GM12878 (cell line): Measurements from ENCODE around the gene BORCS8. TPM values are rescaled to one million over a fixed set of nuclear protein-coding genes. Genes with fewer than 3 reads are reported as not detected.

Experiments used
- ASH2L ChIP-seq: fragments of 300-600, 200-600 bp; sonication (generic); IDR thresholded peaks from 2 replicates; pipeline ENCODE4 v1.6.1; 2017; ENCODE audit warnings: low read depth, mild to moderate bottlenecking, borderline replicate concordance
- BHLHE40 ChIP-seq, 2 experiments: fragments of 450-650 bp in 1 of 2; IDR thresholded peaks; 2 replicates each; pipeline ENCODE4 v1.6.1; 2011 to 2017; ENCODE audit warnings: low read depth in 2 of 2, borderline replicate concordance in 1 of 2, improper control_type of control experiment in 1 of 2, low read length in 1 of 2, mild to moderate bottlenecking in 1 of 2
- CREM ChIP-seq: IDR thresholded peaks from 2 replicates; pipeline ENCODE4 v1.6.1; 2014; ENCODE audit warnings: antibody characterized with exemption, low read depth
- DPF2 ChIP-seq: fragments of 450-650 bp; IDR thresholded peaks from 2 replicates; pipeline ENCODE4 v1.6.1; 2017; ENCODE audit warnings: mild to moderate bottlenecking
- EED ChIP-seq: sonication (generic); IDR thresholded peaks from 2 replicates; pipeline ENCODE4 v1.6.1; 2016; ENCODE audit warnings: antibody characterized with exemption, low read depth
- FOXM1 ChIP-seq: IDR thresholded peaks from 2 replicates; pipeline ENCODE4 v1.6.1; 2012; ENCODE audit warnings: low read depth, mild to moderate bottlenecking, inconsistent platforms, low read length, moderate library complexity
- JUND ChIP-seq: IDR thresholded peaks from 2 replicates; pipeline ENCODE4 v1.6.1; 2012; ENCODE audit warnings: low read depth, mild to moderate bottlenecking, low read length, improper control_type of control experiment, moderate library complexity
- MEF2A ChIP-seq: IDR thresholded peaks from 2 replicates; pipeline ENCODE4 v1.6.1; 2011; ENCODE audit warnings: low read depth, mild to moderate bottlenecking, low read length, moderate library complexity; ENCODE audit not compliant: insufficient read depth
- MEF2B ChIP-seq: fragments of 450-650 bp; IDR thresholded peaks from 2 replicates; pipeline ENCODE4 v1.6.1; 2018; ENCODE audit warnings: mild to moderate bottlenecking, moderate library complexity; ENCODE audit not compliant: partially characterized antibody, poor library complexity, severe bottlenecking
- MTA2 ChIP-seq: fragments of 450-650 bp; IDR thresholded peaks from 2 replicates; pipeline ENCODE4 v1.6.1; 2016; ENCODE audit warnings: low read depth, mild to moderate bottlenecking, moderate library complexity
- MYC ChIP-seq: IDR thresholded peaks from 2 replicates; pipeline ENCODE4 v1.6.1; 2011; ENCODE audit warnings: mild to moderate bottlenecking, low read length, moderate library complexity, inconsistent platforms; ENCODE audit not compliant: insufficient read depth, insufficient replicate concordance, insufficient read length, severe bottlenecking
- NR2F1 ChIP-seq: fragments of 450-650 bp; conservative IDR thresholded peaks from 2 replicates; pipeline ENCODE4 v1.6.1; 2017; ENCODE audit warnings: mild to moderate bottlenecking
- PAX5 ChIP-seq: IDR thresholded peaks from 2 replicates; pipeline ENCODE4 v1.6.1; 2011; ENCODE audit warnings: low read depth, low read length, borderline replicate concordance
- RUNX3 ChIP-seq: IDR thresholded peaks from 2 replicates; pipeline ENCODE4 v1.6.1; 2012; ENCODE audit warnings: low read length, inconsistent platforms
- SIN3A ChIP-seq: IDR thresholded peaks from 2 replicates; pipeline ENCODE4 v1.6.1; 2012; ENCODE audit warnings: low read depth, low read length, improper control_type of control experiment
- STAT1 ChIP-seq: fragments of 450-650 bp; conservative IDR thresholded peaks from 2 replicates; pipeline ENCODE4 v1.6.1; 2014; ENCODE audit warnings: antibody characterized with exemption, mild to moderate bottlenecking
- TCF12 ChIP-seq: IDR thresholded peaks from 2 replicates; pipeline ENCODE4 v1.6.1; 2011; ENCODE audit warnings: low read depth, mild to moderate bottlenecking, low read length
- YY1 ChIP-seq: IDR thresholded peaks from 2 replicates; pipeline ENCODE4 v1.6.1; 2011; ENCODE audit warnings: low read depth, mild to moderate bottlenecking, low read length
- ZBED1 ChIP-seq: IDR thresholded peaks from 2 replicates; pipeline ENCODE4 v1.6.1; 2016; ENCODE audit warnings: borderline replicate concordance
- polyA plus RNA-seq, 11 experiments: library from polyadenylated mRNA; depleted of rRNA in 4 of 11; unstranded in 6 of 11; stranded (reverse) in 5 of 11; fragments of >200 nt; fragmentation: Nextera tagmentation in 4 of 11; fragmentation: Illumina TruSeq in 1 of 11; extraction: Ambion mirVana in 4 of 11; extraction: Trizol in 1 of 11; gene quantifications; 1 replicate in 1 of 11; 2 replicates in 10 of 11; pipeline versions ENCODE4 v1.2.1 to v1.2.3, GENCODE V29; 2011 to 2016; ENCODE audit warnings: inconsistent platforms in 2 of 11, missing spikeins in 2 of 11, low read depth in 1 of 11
- total RNA-seq, 4 experiments: library from RNA; depleted of rRNA in 3 of 4; stranded (reverse); fragments of >200 nt in 3 of 4; fragmentation: Illumina TruSeq in 1 of 4; extraction: Trizol in 1 of 4; gene quantifications; 2 replicates each; pipeline versions ENCODE4 v1.2.1 to v1.2.3, GENCODE V29; 2013 to 2021
- TF ChIP-seq, protein P1 (sequence below): fragments of 450-650 bp; IDR thresholded peaks from 2 replicates; pipeline ENCODE4 v1.6.1; 2017; ENCODE audit warnings: mild to moderate bottlenecking, moderate library complexity
- TF ChIP-seq, protein P2 (sequence below): fragments of 450-650 bp; IDR thresholded peaks from 2 replicates; pipeline ENCODE4 v1.6.1; 2017; ENCODE audit warnings: mild to moderate bottlenecking, low read depth, inconsistent platforms; ENCODE audit not compliant: poor library complexity, severe bottlenecking
- TF ChIP-seq, protein P3 (sequence below): fragments of 450-650 bp; IDR thresholded peaks from 2 replicates; pipeline ENCODE4 v1.6.1; 2017; ENCODE audit warnings: low read depth, mild to moderate bottlenecking, moderate library complexity

Gene BORCS8
- total and polyA plus RNA-seq, 10 of the 15 experiments (the other 5 are each of a cell fraction or from before 2014, with no cell fraction given) = 3.7 to 40.3 (median 23.4) TPM

DNA sequence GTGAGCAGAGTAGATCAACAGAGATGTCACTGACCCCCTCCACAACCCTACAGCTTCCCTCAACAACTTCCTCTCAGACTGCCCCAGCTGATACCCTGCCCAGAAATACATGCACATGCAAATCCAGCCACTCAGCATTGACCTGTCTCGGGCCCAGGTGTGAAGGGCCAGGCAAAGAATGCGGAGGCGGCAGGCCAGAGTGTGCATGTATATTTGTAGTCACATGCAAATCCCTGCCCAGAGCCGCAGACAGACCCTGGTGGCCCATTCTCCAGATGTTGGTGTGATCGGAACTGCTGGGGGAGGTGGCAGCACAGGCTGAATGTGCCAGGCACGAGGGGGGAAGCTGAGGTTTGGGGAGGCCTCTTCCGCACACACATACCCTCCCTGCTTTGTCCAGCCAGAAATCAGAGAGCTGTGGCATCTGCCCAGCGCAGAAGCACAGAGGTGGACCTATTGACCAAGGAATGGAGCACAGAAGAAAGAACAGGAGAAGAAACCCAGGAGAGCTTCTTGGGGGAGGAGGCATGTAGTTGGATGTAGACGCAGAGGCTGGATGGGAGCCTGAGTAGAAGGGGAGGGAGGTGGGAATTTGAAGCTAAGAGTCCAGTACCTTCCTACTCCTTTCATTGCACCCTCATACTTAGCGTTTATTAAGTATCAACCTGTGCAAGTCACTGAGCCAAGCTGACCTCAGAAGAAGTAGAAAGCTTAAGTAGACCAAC lies 36.3 kb downstream of the BORCS8 start (continued):
- TF ChIP-seq, protein P1, sequence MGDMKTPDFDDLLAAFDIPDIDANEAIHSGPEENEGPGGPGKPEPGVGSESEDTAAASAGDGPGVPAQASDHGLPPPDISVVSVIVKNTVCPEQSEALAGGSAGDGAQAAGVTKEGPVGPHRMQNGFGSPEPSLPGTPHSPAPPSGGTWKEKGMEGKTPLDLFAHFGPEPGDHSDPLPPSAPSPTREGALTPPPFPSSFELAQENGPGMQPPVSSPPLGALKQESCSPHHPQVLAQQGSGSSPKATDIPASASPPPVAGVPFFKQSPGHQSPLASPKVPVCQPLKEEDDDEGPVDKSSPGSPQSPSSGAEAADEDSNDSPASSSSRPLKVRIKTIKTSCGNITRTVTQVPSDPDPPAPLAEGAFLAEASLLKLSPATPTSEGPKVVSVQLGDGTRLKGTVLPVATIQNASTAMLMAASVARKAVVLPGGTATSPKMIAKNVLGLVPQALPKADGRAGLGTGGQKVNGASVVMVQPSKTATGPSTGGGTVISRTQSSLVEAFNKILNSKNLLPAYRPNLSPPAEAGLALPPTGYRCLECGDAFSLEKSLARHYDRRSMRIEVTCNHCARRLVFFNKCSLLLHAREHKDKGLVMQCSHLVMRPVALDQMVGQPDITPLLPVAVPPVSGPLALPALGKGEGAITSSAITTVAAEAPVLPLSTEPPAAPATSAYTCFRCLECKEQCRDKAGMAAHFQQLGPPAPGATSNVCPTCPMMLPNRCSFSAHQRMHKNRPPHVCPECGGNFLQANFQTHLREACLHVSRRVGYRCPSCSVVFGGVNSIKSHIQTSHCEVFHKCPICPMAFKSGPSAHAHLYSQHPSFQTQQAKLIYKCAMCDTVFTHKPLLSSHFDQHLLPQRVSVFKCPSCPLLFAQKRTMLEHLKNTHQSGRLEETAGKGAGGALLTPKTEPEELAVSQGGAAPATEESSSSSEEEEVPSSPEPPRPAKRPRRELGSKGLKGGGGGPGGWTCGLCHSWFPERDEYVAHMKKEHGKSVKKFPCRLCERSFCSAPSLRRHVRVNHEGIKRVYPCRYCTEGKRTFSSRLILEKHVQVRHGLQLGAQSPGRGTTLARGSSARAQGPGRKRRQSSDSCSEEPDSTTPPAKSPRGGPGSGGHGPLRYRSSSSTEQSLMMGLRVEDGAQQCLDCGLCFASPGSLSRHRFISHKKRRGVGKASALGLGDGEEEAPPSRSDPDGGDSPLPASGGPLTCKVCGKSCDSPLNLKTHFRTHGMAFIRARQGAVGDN = peak; percentile 83
- TF ChIP-seq STAT1 = no peak
- peak; percentile 35; the same call in 1 of the 2 replicates for TF ChIP-seq MTA2
- 0 out of 2 replicates have a peak, but pooled peaks have one; percentile 34 for TF ChIP-seq DPF2
- 0 out of 2 replicates have a peak, but pooled peaks have one; percentile 40 for TF ChIP-seq FOXM1
- TF ChIP-seq MYC = peak; percentile 38
- no peak for TF ChIP-seq YY1
- TF ChIP-seq RUNX3 = peak; percentile 78
- no peak for TF ChIP-seq SIN3A
- TF ChIP-seq, protein P2, sequence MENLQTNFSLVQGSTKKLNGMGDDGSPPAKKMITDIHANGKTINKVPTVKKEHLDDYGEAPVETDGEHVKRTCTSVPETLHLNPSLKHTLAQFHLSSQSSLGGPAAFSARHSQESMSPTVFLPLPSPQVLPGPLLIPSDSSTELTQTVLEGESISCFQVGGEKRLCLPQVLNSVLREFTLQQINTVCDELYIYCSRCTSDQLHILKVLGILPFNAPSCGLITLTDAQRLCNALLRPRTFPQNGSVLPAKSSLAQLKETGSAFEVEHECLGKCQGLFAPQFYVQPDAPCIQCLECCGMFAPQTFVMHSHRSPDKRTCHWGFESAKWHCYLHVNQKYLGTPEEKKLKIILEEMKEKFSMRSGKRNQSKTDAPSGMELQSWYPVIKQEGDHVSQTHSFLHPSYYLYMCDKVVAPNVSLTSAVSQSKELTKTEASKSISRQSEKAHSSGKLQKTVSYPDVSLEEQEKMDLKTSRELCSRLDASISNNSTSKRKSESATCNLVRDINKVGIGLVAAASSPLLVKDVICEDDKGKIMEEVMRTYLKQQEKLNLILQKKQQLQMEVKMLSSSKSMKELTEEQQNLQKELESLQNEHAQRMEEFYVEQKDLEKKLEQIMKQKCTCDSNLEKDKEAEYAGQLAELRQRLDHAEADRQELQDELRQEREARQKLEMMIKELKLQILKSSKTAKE = peak; percentile 76
- peak; percentile 25; the same call in 1 of the 2 replicates for TF ChIP-seq PAX5
- peak; percentile 84 to 90 for TF ChIP-seq BHLHE40 (IDR thresholded peaks at IDR 0.05; ENCODE audit: borderline replicate concordance in 1 of 2, low read depth in 2 of 2, low read length in 1 of 2)
- no peak for TF ChIP-seq ASH2L
- peak; percentile 71 for TF ChIP-seq MEF2B
- TF ChIP-seq, protein P3, sequence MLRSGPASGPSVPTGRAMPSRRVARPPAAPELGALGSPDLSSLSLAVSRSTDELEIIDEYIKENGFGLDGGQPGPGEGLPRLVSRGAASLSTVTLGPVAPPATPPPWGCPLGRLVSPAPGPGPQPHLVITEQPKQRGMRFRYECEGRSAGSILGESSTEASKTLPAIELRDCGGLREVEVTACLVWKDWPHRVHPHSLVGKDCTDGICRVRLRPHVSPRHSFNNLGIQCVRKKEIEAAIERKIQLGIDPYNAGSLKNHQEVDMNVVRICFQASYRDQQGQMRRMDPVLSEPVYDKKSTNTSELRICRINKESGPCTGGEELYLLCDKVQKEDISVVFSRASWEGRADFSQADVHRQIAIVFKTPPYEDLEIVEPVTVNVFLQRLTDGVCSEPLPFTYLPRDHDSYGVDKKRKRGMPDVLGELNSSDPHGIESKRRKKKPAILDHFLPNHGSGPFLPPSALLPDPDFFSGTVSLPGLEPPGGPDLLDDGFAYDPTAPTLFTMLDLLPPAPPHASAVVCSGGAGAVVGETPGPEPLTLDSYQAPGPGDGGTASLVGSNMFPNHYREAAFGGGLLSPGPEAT = 0 out of 2 replicates have a peak, but pooled peaks have one; percentile 38
- peak; percentile 87 for TF ChIP-seq TCF12
- peak; percentile 48; the same call in 1 of the 2 replicates for TF ChIP-seq CREM
- TF ChIP-seq ZBED1 = peak; percentile 50; the same call in 1 of the 2 replicates
- peak; percentile 80 for TF ChIP-seq EED
- peak; percentile 43 for TF ChIP-seq NR2F1
- TF ChIP-seq MEF2A = peak; percentile 75
- no peak for TF ChIP-seq JUND
